GM12878 (cell line): ENCODE results near the gene GOLGA6L2.

Experiments used
- ASH2L ChIP-seq: fragments of 300-600, 200-600 bp; sonication (generic); IDR thresholded peaks from 2 replicates; pipeline ENCODE4 v1.6.1; 2017; ENCODE audit warnings: low read depth, mild to moderate bottlenecking, borderline replicate concordance
- EZH2 ChIP-seq: IDR thresholded peaks from 2 replicates; pipeline ENCODE4 v1.6.1; 2012; ENCODE audit warnings: low read depth, mild to moderate bottlenecking, control low read depth, inconsistent platforms, low read length, borderline replicate concordance; ENCODE audit not compliant: control insufficient read depth
- LARP7 ChIP-seq: fragments of 450-650 bp; IDR thresholded peaks from 2 replicates; pipeline ENCODE4 v1.6.1; 2017; ENCODE audit warnings: mild to moderate bottlenecking
- TCF3 ChIP-seq: IDR thresholded peaks from 2 replicates; pipeline ENCODE4 v1.6.1; 2012; ENCODE audit warnings: low read depth, mild to moderate bottlenecking, low read length, borderline replicate concordance; ENCODE audit not compliant: insufficient read depth
- TF ChIP-seq, protein P1 (sequence below): IDR thresholded peaks from 2 replicates; pipeline ENCODE4 v1.6.1; 2011; ENCODE audit warnings: low read depth, low read length, improper control_type of control experiment, borderline replicate concordance
- TF ChIP-seq, protein P2 (sequence below), 3 experiments: IDR thresholded peaks in 2 of 3; conservative IDR thresholded peaks in 1 of 3; 2 replicates each; pipeline ENCODE4 v1.5.1; 2011; ENCODE audit warnings: low read depth in 3 of 3, low read length in 3 of 3, mild to moderate bottlenecking in 3 of 3, control low read depth in 2 of 3, moderate library complexity in 2 of 3, inconsistent platforms in 1 of 3, mixed read lengths in 1 of 3; ENCODE audit not compliant: control insufficient read depth in 2 of 3, insufficient read depth in 1 of 3; ENCODE audit errors: extremely low read depth in 1 of 3

DNA sequence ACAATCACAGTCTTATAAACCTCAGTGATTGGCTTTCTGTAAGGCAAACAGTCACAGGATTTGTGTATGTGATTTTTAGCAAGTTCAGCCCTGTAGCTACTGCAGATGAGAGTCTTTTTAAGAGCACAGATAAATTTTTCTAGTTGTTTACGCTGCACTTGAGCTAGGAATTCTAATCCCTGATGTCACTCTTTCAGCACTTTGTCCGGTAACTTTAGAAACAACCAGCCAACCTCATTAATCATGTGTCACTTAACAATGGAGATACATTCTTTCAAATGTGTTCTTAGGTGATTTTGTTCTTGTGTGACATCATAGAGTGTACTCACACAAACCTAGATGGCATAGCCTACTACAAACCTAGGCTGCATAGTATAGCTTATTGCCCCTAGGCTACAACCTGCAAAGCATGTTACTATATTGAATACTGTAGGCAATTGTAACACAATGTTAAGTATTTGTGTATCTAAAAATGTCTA, 36.8 kb upstream of the GOLGA6L2 start:
- TF ChIP-seq TCF3 (no peak), ASH2L (no peak), EZH2 (no peak), LARP7 (no peak)
- TF ChIP-seq, protein P1, sequence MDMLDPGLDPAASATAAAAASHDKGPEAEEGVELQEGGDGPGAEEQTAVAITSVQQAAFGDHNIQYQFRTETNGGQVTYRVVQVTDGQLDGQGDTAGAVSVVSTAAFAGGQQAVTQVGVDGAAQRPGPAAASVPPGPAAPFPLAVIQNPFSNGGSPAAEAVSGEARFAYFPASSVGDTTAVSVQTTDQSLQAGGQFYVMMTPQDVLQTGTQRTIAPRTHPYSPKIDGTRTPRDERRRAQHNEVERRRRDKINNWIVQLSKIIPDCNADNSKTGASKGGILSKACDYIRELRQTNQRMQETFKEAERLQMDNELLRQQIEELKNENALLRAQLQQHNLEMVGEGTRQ = no peak
- TF ChIP-seq, protein P2, sequence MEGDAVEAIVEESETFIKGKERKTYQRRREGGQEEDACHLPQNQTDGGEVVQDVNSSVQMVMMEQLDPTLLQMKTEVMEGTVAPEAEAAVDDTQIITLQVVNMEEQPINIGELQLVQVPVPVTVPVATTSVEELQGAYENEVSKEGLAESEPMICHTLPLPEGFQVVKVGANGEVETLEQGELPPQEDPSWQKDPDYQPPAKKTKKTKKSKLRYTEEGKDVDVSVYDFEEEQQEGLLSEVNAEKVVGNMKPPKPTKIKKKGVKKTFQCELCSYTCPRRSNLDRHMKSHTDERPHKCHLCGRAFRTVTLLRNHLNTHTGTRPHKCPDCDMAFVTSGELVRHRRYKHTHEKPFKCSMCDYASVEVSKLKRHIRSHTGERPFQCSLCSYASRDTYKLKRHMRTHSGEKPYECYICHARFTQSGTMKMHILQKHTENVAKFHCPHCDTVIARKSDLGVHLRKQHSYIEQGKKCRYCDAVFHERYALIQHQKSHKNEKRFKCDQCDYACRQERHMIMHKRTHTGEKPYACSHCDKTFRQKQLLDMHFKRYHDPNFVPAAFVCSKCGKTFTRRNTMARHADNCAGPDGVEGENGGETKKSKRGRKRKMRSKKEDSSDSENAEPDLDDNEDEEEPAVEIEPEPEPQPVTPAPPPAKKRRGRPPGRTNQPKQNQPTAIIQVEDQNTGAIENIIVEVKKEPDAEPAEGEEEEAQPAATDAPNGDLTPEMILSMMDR (IDR thresholded peaks at IDR 0.05 in 2 of 3, conservative IDR thresholded peaks at IDR 0.05 in 1 of 3; ENCODE audit: control insufficient read depth in 2 of 3, extremely low read depth in 1 of 3, insufficient read depth in 1 of 3, low read depth in 3 of 3, low read length in 3 of 3) = no peak
